ENCODE measurements around the gene TLE3.
A peak's percentile ranks its signal among the peaks of the same experiment; 100 is the strongest.

GRCh38 chr15:70078578-70079417, 18.9 kb downstream of the TLE3 start:
- TF ChIP-seq CTCF (IDR thresholded peaks at IDR 0.05 in 8 of 11, conservative IDR thresholded peaks at IDR 0.05 in 3 of 11) (no peak), POLR2AphosphoS5 (IDR thresholded peaks at IDR 0.05) (peak in 1 of 3 donors; percentile 59)

Measured in spleen (tissue), 7 donors.